ENCODE measurements around the gene MDN1. TPM values are rescaled to one million over a fixed set of nuclear protein-coding genes. Genes with fewer than 3 reads are reported as not detected.
A peak's percentile ranks its signal among the peaks of the same experiment; 100 is the strongest.

Gene MDN1
- total and polyA plus RNA-seq, 2 of the 4 experiments (the other 2 are of a cell fraction), result 7.7 to 26.7 TPM

- H3K56ac ChIP-seq (ENCODE audit: extremely low read depth, insufficient read depth, low read length), result no peak overlapping the region
- no peak overlapping the region for H2BK5ac ChIP-seq (ENCODE audit: low read depth, low read length, poor library complexity, severe bottlenecking)
- no peak overlapping the region for H3K27ac ChIP-seq (ENCODE audit: insufficient read depth, low read length)
- peaks cover 4% of the 10 kb centered on the region; the same call in 1 of the 2 replicates for H3K9me1 ChIP-seq (ENCODE audit: insufficient read depth, low read length)
- dilution Hi-C loops (cut with HindIII; ENCODE audit: low sequenced_read_pairs, unreplicated experiment), result no loop called here
- H2AFZ ChIP-seq (replicated peaks; ENCODE audit: low read length, poor library complexity), result no peak overlapping the region
- POLR2A ChIA-PET (ENCODE audit: unreplicated experiment), result interaction anchor here (0.9 kb wide), 1 partner anchor 14 kb away, joined by 4 read pairs; the partner anchor contains the start of gene CASP8AP2
- H3K18ac ChIP-seq (ENCODE audit: low read depth, low read length), result no peak overlapping the region
- H3K23ac ChIP-seq (ENCODE audit: low read depth, low read length), result no peak overlapping the region
- no peak overlapping the region for H2AK9ac ChIP-seq (replicated peaks; ENCODE audit: low read depth, low read length, poor library complexity)
- BruUV-seq (replicated peaks), result no TSS peak
- peaks cover 9% of the 10 kb centered on the region for H3K36me3 ChIP-seq (ENCODE audit: control insufficient read depth, insufficient read depth, low read length)
- TF ChIP-seq SMC3 (IDR thresholded peaks at IDR 0.05; ENCODE audit: low read depth, low read length), result no peak
- no peak for TF ChIP-seq CEBPB (IDR thresholded peaks at IDR 0.05; ENCODE audit: low read depth, low read length)
- no peak for TF ChIP-seq POLR2A (IDR thresholded peaks at IDR 0.05; ENCODE audit: low read depth, low read length)
- TF ChIP-seq, protein P1, sequence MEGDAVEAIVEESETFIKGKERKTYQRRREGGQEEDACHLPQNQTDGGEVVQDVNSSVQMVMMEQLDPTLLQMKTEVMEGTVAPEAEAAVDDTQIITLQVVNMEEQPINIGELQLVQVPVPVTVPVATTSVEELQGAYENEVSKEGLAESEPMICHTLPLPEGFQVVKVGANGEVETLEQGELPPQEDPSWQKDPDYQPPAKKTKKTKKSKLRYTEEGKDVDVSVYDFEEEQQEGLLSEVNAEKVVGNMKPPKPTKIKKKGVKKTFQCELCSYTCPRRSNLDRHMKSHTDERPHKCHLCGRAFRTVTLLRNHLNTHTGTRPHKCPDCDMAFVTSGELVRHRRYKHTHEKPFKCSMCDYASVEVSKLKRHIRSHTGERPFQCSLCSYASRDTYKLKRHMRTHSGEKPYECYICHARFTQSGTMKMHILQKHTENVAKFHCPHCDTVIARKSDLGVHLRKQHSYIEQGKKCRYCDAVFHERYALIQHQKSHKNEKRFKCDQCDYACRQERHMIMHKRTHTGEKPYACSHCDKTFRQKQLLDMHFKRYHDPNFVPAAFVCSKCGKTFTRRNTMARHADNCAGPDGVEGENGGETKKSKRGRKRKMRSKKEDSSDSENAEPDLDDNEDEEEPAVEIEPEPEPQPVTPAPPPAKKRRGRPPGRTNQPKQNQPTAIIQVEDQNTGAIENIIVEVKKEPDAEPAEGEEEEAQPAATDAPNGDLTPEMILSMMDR (conservative IDR thresholded peaks at IDR 0.05; ENCODE audit: low read depth, low read length), result no peak
- TF ChIP-seq MAFK (IDR thresholded peaks at IDR 0.05; ENCODE audit: low read depth, low read length), result no peak
- in situ Hi-C loops (cut with MboI; ENCODE audit: low sequenced_read_pairs), result no loop called here
- intact Hi-C loops (cut with micrococcal nuclease), result no loop called here
- peak; percentile 34 for DNase-seq
- no peak overlapping the region for H4K5ac ChIP-seq (ENCODE audit: low read depth, low read length)
- ATAC-seq (ENCODE audit: low read depth), result 0 out of 2 replicates have a peak, but pooled peaks have one; percentile 44
- no peak overlapping the region for H2AK5ac ChIP-seq (ENCODE audit: low read depth, low read length)
- H3K4me3 ChIP-seq (ENCODE audit: insufficient read depth, low read depth, low read length), result no peak overlapping the region
- no peak overlapping the region for H3K14ac ChIP-seq (replicated peaks; ENCODE audit: low read depth, low read length)
- CTCF ChIA-PET, result interaction anchor here (1.0 kb wide), 1 partner anchor 10 kb away, joined by 4 read pairs; no protein-coding TSS in a partner anchor
- peaks cover 19 to 33% of the 10 kb centered on the region in 2 experiments; a peak in 3 of 4 replicates for H3K79me1 ChIP-seq (ENCODE audit: low read depth in 1 of 2, low read length in 2 of 2)
- no peak overlapping the region for H3K4ac ChIP-seq (ENCODE audit: low read depth, low read length)
- no peak overlapping the region for H4K8ac ChIP-seq (ENCODE audit: low read depth in 2 of 2, low read length in 2 of 2)
- no peak overlapping the region for H2BK15ac ChIP-seq (ENCODE audit: low read depth, low read length)
- no peaks in the 10 kb centered on the region for H3K27me3 ChIP-seq (ENCODE audit: control insufficient read depth, insufficient read depth, low read length)
- H3K4me1 ChIP-seq (ENCODE audit: control insufficient read depth, insufficient read depth, low read length), result no peaks in the 10 kb centered on the region; the same call in 1 of the 2 replicates
- H4K20me1 ChIP-seq (ENCODE audit: insufficient read depth, low read length), result no peaks in the 10 kb centered on the region; the same call in 1 of the 2 replicates
- H2BK20ac ChIP-seq (ENCODE audit: low read depth, low read length), result no peak overlapping the region
- no peaks in the 10 kb centered on the region for H3K9me3 ChIP-seq (ENCODE audit: control insufficient read depth, insufficient read depth, low read length)
- no peak overlapping the region for H3K9ac ChIP-seq (ENCODE audit: low read depth, low read length)
- H3K4me2 ChIP-seq (ENCODE audit: low read depth, low read length), result no peak overlapping the region
- no CpG with 5 or more reads among the region's 3 CpGs for WGBS, 2 experiments (ENCODE audit: extremely low coverage in 2 of 2, insufficient read length in 1 of 2)
- no peak overlapping the region for H2BK120ac ChIP-seq (ENCODE audit: low read depth, low read length)
- H4K91ac ChIP-seq (ENCODE audit: insufficient read depth, low read depth, low read length), result no peak overlapping the region
Measured at GRCh38 chr6:89843070-89843469, 23.5 kb upstream of the MDN1 start.
